HG03097 (cell line): ENCODE results near the gene NBPF9.
"Not testable (repeated sequence)": the region's sequence is repeated elsewhere in the genome, so short reads cannot be mapped to it uniquely, and the experiment has no call there.

Experiments
- ATAC-seq: cut with Tn5 transposase; IDR thresholded peaks from one replicate; pipeline ENCODE4 v1.9.1; 2021; ENCODE audit not compliant: unreplicated experiment, low FRiP score

NBPF9 gene

DNA sequence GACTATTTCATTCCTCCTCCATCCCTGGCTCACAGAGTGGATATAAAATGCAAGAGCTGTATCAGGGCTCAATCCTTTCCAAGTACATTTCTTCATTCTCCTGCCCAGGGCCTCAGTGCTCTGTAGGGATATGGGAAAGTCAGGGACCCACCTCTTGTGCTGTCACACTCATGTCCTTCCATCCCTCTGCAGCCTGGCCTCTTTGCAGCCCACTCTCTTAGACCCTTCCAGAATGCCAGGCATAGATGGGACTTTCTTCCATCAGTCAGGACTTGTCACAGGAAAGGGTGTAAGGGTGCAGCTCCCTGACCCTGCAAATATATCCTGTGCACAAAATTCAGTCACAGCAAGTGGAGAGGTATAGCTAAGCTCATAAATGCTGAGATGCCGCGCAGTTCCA is 86.7 kb downstream of the NBPF9 start:
- ATAC-seq = not testable (repeated sequence)

DNA sequence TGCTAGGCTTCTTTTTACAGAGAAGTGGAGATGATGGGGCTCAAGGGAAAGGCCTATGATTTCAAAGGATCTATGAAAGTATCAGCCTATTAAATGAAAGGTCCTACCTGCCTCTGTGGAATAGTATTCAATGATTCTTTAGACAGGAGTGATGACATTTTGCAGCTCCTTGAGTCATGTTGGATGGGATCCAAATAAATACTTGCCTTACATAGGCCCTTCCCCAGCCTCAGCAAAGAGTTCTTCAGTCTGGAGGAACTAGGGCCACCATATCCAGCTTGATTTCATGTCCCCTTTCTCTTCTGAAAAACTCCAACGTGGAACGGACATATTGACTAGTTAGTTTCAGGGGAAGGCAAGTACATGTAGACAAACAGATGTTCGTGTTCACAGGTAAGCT is 87.8 kb downstream of the NBPF9 start:
- ATAC-seq = not testable (repeated sequence)

DNA sequence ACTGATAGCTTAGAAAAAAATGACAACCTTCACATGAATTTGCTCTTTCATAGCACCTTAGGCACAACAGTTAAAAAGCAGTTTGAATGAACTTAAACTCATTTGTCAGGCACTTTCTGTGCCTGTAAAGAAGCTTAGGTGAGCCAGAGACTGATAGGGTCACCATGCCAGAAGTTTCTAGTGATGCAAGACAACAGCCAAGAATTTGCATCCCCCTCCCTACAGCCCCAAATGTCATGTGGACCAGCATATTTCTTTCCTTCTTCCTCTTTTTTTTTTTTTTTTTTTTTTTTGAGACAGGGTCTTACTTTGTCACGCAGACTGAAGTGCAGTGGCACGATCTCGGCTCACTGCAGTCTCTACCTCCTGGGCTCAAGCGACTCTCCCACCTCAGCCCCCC is 89.8 kb downstream of the NBPF9 start:
- ATAC-seq = not testable (repeated sequence)

DNA sequence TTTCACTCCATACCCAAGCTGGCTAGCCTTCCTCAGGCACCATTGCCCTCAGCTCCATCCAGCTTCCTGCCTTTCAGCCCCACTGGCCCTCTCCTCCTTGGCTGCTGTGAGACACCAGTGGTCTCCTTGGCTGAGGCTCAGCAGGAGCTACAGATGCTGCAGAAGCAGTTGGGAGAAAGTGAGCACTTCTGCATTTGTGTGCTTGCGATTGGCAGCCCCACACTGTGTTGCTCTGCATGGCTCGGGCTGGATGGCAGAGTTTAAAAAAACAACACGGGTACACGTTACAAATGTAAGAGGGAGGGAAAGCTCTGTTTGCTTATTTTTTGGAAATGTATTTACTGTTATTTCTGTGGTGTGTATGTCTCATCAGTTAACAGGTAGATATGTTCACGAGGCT is 90.8 kb downstream of the NBPF9 start:
- not testable (repeated sequence) for ATAC-seq

DNA sequence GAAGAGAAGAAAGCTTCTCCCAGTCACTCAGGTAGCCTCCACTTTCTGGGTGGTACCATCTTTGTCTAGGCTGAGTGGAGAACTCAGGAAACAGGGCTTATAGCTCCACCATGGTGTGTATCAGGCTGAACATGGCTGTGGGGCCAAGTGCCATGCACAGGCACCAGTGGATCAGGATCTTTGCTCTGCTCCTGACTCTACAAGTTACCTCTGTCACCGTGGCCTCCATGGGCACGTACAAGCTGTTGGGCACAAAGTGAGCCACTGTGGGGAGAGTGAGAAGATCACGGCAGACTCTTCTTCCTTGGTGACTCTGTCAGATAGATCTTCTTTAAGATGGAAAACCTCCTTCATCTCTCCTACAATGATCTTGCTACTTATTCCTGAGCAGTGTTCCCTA is 93.6 kb downstream of the NBPF9 start:
- ATAC-seq = not testable (repeated sequence)

DNA sequence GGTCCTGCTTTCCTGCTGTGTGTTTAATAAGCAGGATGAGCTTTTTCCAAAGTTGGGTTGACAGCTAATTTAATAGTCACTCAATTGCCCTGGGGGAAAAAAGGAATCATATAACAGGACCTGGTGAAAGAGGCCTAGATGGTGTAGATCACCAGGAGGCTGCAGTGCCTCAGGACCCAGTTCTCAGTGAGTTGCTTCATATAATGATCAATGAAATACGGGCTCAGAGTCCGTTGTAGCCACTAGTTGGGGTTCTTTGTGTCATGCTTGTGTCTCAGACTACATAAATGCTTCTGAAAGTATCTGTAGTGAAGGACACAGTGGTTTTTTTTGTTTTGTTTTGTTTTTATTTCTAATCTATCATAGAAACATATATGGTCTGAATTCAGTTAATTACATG is 94.6 kb downstream of the NBPF9 start:
- not testable (repeated sequence) for ATAC-seq

DNA sequence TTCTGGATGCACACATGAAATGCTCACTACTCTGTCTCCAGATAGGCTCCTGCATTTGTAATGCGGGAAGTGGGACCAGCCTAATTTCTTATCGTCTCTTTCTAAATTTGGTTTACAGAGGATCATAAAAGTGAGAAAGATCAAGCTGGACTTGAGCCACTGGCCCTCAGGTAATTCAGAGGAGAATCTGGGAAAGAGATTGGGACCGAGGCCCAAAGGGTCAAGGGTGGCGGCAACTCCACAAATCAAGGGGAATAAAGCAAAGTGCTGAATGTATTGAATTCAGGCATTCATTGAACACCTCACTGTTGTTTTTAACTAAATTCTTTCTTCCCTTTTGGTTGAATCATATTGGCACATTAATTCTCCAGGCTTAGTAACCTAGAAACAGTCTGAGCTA is 95.0 kb downstream of the NBPF9 start:
- not testable (repeated sequence) for ATAC-seq
